GM18870 (cell line): ENCODE results near the gene COL24A1.
"Not testable (repeated sequence)": the region's sequence is repeated elsewhere in the genome, so short reads cannot be mapped to it uniquely, and the experiment has no call there.

ENCODE experiments used
- ATAC-seq: cut with Tn5 transposase; IDR thresholded peaks from one replicate; pipeline ENCODE4 v1.9.1; 2021; ENCODE audit warnings: moderate library complexity; ENCODE audit not compliant: unreplicated experiment

Gene COL24A1

GRCh38 chr1:86084998-86085397 is 71.6 kb downstream of the COL24A1 start:
- no peak for ATAC-seq

GRCh38 chr1:86082183-86082582 is 74.4 kb downstream of the COL24A1 start:
- ATAC-seq = no peak

GRCh38 chr1:86072474-86072873 is 84.1 kb downstream of the COL24A1 start:
- not testable (repeated sequence) for ATAC-seq

GRCh38 chr1:86071870-86072269 is 84.7 kb downstream of the COL24A1 start:
- not testable (repeated sequence) for ATAC-seq

GRCh38 chr1:86069757-86070145 is 86.8 kb downstream of the COL24A1 start:
- ATAC-seq = no peak

GRCh38 chr1:86068841-86069756 is 87.5 kb downstream of the COL24A1 start:
- ATAC-seq = no peak

GRCh38 chr1:86068271-86068721 is 88.3 kb downstream of the COL24A1 start:
- ATAC-seq = no peak

- ATAC-seq = no peak
These were observed 88.9 kb downstream of the COL24A1 start for GRCh38 chr1:86067626-86068025.

- no peak for ATAC-seq
These were observed 91.7 kb downstream of the COL24A1 start for GRCh38 chr1:86064899-86065298.

- no peak for ATAC-seq
These were observed 92.9 kb downstream of the COL24A1 start for GRCh38 chr1:86063721-86064120.

- ATAC-seq = no peak
These were observed 94.1 kb downstream of the COL24A1 start for GRCh38 chr1:86062453-86062852.

- ATAC-seq = no peak
These were observed 95.0 kb downstream of the COL24A1 start for GRCh38 chr1:86061551-86061990.

GRCh38 chr1:86054396-86054795 is 102.2 kb downstream of the COL24A1 start:
- ATAC-seq = no peak

GRCh38 chr1:86052948-86053698 is 103.4 kb downstream of the COL24A1 start:
- ATAC-seq = peak; percentile 61

- no peak for ATAC-seq
These were observed 121.5 kb downstream of the COL24A1 start for GRCh38 chr1:86035101-86035500.

- ATAC-seq = no peak
These were observed 126.4 kb downstream of the COL24A1 start for GRCh38 chr1:86030180-86030579.

- ATAC-seq = peak; percentile 44
These were observed 138.2 kb downstream of the COL24A1 start for GRCh38 chr1:86018283-86018923.

- peak; percentile 69 for ATAC-seq
These were observed 140.4 kb downstream of the COL24A1 start for GRCh38 chr1:86016076-86016759.

- peak; percentile 31 for ATAC-seq
These were observed 141.2 kb downstream of the COL24A1 start for GRCh38 chr1:86015375-86015774.

GRCh38 chr1:86000601-86001000 is 156.0 kb downstream of the COL24A1 start:
- no peak for ATAC-seq
